Breast epithelium (tissue), 3 donors: ENCODE results near the gene PIK3R5.

Experiments used
- CTCF ChIP-seq, 3 donors: fragments of 450-650 bp; IDR thresholded peaks; one replicate each; pipeline ENCODE4 v1.5.1; 2016 to 2017; ENCODE audit warnings: antibody characterized with exemption in 3 of 3, mild to moderate bottlenecking in 3 of 3, moderate library complexity in 3 of 3
- POLR2A ChIP-seq: fragments of 450-650 bp; IDR thresholded peaks from one replicate; pipeline ENCODE4 v1.6.1; 2016; ENCODE audit warnings: antibody characterized with exemption, mild to moderate bottlenecking, moderate library complexity
- POLR2AphosphoS5 ChIP-seq, 3 donors: sonication (generic); formaldehyde crosslinking; IDR thresholded peaks; one replicate each; pipeline ENCODE4 v1.6.1; 2017; ENCODE audit warnings: antibody characterized with exemption in 3 of 3

DNA sequence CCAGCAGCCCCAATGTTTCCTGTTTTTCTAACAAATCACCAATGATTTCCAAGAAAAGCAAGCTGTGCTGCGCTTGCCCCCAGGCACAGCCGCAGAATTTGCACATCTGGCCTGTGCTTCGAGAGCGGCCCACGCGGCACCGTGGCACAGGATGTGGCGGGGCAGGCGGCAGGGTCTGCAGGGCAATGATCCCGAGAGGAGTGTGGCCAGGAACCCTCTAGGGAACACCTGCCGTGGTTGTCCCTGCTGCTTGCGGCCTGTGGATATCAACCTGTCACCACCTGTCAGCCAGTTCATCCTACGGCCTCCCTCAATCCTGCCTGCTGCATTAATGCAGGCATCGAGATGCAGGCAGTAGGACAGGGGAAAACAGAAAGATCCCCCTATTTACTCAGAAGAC is 24.0 kb downstream of the PIK3R5 start:
- no peak for TF ChIP-seq CTCF (IDR thresholded peaks at IDR 0.05)
- no peak for TF ChIP-seq POLR2AphosphoS5 (IDR thresholded peaks at IDR 0.05)
- TF ChIP-seq POLR2A, result no peak
